Measurements from ENCODE around the gene STAT5B. TPM values are rescaled to one million over a fixed set of nuclear protein-coding genes. Genes with fewer than 3 reads are reported as not detected.

The STAT5B gene
- total and polyA plus RNA-seq, 9 of the 15 experiments (the other 6 are each of a cell fraction or from before 2014, with no cell fraction given) = 20.8 to 176 (median 92.4) TPM

DNA sequence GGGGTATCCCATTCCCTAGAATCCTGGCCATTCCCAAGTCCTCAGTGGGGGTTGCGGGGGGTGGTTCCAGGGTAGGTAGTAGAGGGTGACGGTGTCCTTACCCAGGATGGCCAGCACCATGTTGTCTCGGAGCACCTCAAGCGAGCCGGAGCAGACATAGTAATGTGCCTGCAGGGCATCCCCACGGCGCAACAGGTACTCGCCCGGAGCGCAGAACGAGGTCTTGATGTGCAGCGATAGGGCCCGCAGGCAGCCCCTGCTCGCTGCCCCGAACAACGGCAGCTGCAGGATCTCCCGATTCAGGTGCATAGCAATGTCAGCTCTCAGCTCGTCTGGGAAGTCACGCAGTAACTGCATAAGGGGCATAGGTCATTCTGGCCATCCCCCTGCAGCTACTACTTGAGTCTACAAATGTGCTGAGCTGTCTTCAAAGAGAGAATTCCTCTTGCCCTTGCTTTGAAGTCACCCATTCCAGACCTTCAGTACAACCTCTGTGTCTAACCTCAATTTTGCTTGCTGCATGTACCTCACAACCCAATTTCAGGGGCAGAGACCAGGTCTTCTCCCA, 109.9 kb downstream of the STAT5B start:
- no peaks in the 10 kb centered on the region for H3K79me2 ChIP-seq (ENCODE audit: control insufficient read depth, insufficient read depth, low read length)
- no peak overlapping the region for H2AFZ ChIP-seq (ENCODE audit: low read depth, low read length)
- no TSS peak for BruUV-seq (replicated peaks)
- intact Hi-C loops (cut with micrococcal nuclease) (no loop called here), in situ Hi-C loops (cut with MboI) (no loop called here)
- DNase-seq (ENCODE audit: extremely low read depth in 1 of 4, low spot score in 3 of 4) = no peak
- no peak overlapping the region for H3K4me3 ChIP-seq
- no peak overlapping the region for H3K9ac ChIP-seq (ENCODE audit: insufficient read depth in 1 of 2, low read depth in 2 of 2, low read length in 2 of 2)
- no peaks in the 10 kb centered on the region for H3K36me3 ChIP-seq (ENCODE audit: control insufficient read depth, insufficient read depth, low read length)
- no peak overlapping the region for H3K4me2 ChIP-seq (ENCODE audit: insufficient read depth, low read length)
- no peaks in the 10 kb centered on the region; the same call in 1 of the 2 replicates for H4K20me1 ChIP-seq (replicated peaks; ENCODE audit: control insufficient read depth, insufficient read depth, low read length)
- peaks cover 4 to 25% of the 10 kb centered on the region in 2 experiments; a peak in 3 of 5 replicates for H3K4me1 ChIP-seq (replicated peaks in 1 of 2; ENCODE audit: control insufficient read depth in 2 of 2, insufficient read depth in 2 of 2, low read length in 2 of 2)
- FAIRE-seq = no peak
- no peak overlapping the region for H3K27ac ChIP-seq (ENCODE audit: extremely low read depth, low read depth, low read length)
- no peaks in the 10 kb centered on the region for H3K27me3 ChIP-seq (ENCODE audit: control insufficient read depth in 2 of 2, insufficient read depth in 2 of 2, low read length in 2 of 2)
- ChIA-PET CTCF (ENCODE audit: low intra/inter-chr PET ratio) (no interaction called here), POLR2A (interaction anchor here (0.7 to 1.0 kb wide), 2 partner anchors 8 to 14 kb away, joined by 4 read pairs; no protein-coding TSS in a partner anchor)
- no peak for ATAC-seq
- H3K9me3 ChIP-seq (replicated peaks; ENCODE audit: control insufficient read depth, insufficient read depth, low read depth, low read length) = no peaks in the 10 kb centered on the region
- TF ChIP-seq NR2C1 (IDR thresholded peaks at IDR 0.05) = peak; percentile 90
- peak; percentile 89 for TF ChIP-seq NR2C1 (tag; IDR thresholded peaks at IDR 0.05)
- TF ChIP-seq NR2C2 (CRISPR knock-in tag; IDR thresholded peaks at IDR 0.05) = peak; percentile 89
- peak; percentile 82 for TF ChIP-seq NR2C2 (tag; IDR thresholded peaks at IDR 0.05)
- no peak for TF ChIP-seq PTRF (tag; IDR thresholded peaks at IDR 0.05)
- peaks cover 2% of the 10 kb centered on the region for H3K9me1 ChIP-seq (ENCODE audit: control insufficient read depth, insufficient read depth, low read length)
- WGBS (ENCODE audit: insufficient coverage, low coverage, missing lambda C conversion rate) = 63% methylated on average over 18 of the region's 19 CpGs

DNA sequence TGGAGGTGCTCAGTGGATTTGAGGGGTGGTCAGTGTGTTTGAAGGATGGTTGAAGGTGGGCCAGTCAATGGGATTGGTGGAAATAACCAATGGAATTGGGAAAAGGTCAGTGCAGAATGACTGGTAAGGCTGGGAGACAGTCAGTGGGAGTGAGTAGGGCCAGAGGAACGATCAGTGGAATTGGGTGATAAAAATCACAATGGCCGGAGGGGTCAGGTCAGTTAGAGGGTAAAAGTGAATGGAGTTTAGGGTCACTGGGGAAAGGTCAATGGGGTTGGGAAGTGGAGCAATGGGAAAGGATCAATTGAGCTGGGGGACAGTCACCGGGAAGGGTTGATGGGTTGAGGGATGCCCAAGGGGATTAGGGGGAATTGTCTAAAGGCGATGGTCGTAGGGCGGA, 110.4 kb downstream of the STAT5B start:
- no peak overlapping the region for H3K27ac ChIP-seq (ENCODE audit: extremely low read depth, low read depth, low read length)
- no peaks in the 10 kb centered on the region for H3K9me3 ChIP-seq (replicated peaks; ENCODE audit: control insufficient read depth, insufficient read depth, low read depth, low read length)
- H3K4me3 ChIP-seq = no peak overlapping the region
- BruUV-seq (replicated peaks) = no TSS peak
- no peak for FAIRE-seq
- peaks cover 7 to 29% of the 10 kb centered on the region in 2 experiments; a peak in 3 of 5 replicates for H3K4me1 ChIP-seq (replicated peaks in 1 of 2; ENCODE audit: control insufficient read depth in 2 of 2, insufficient read depth in 2 of 2, low read length in 2 of 2)
- no peak overlapping the region for H2AFZ ChIP-seq (ENCODE audit: low read depth, low read length)
- CTCF ChIA-PET (ENCODE audit: low intra/inter-chr PET ratio) = no interaction called here
- no peaks in the 10 kb centered on the region for H3K27me3 ChIP-seq (ENCODE audit: control insufficient read depth in 2 of 2, insufficient read depth in 2 of 2, low read length in 2 of 2)
- POLR2A ChIA-PET = interaction anchor here (0.6 to 1.0 kb wide), 3 partner anchors 8 to 628 kb away, joined by 4 read pairs; no protein-coding TSS in a partner anchor
- TF ChIP-seq ZNF184 (CRISPR knock-in tag; IDR thresholded peaks at IDR 0.05) = no peak
- H3K4me2 ChIP-seq (ENCODE audit: insufficient read depth, low read length) = no peak overlapping the region
- H3K9me1 ChIP-seq (ENCODE audit: control insufficient read depth, insufficient read depth, low read length) = peaks cover 4% of the 10 kb centered on the region
- no peak overlapping the region for H3K9ac ChIP-seq (ENCODE audit: insufficient read depth in 1 of 2, low read depth in 2 of 2, low read length in 2 of 2)
- in situ Hi-C loops (cut with MboI) (no loop called here), intact Hi-C loops (cut with micrococcal nuclease) (no loop called here)
- no peak for DNase-seq (ENCODE audit: extremely low read depth in 1 of 4, low spot score in 3 of 4)
- H3K79me2 ChIP-seq (ENCODE audit: control insufficient read depth, insufficient read depth, low read length) = no peaks in the 10 kb centered on the region
- WGBS (ENCODE audit: insufficient coverage, low coverage, missing lambda C conversion rate) = 47% methylated on average over 6 of the region's 6 CpGs
- ATAC-seq = no peak
- H3K36me3 ChIP-seq (ENCODE audit: control insufficient read depth, insufficient read depth, low read length) = no peaks in the 10 kb centered on the region
- H4K20me1 ChIP-seq (replicated peaks; ENCODE audit: control insufficient read depth, insufficient read depth, low read length) = no peaks in the 10 kb centered on the region; the same call in 1 of the 2 replicates

Measured in K562 (cell line).